Loucy (cell line): ENCODE data around the gene WDR35.
A peak's percentile ranks its signal among the peaks of the same experiment; 100 is the strongest.

Experiments used
- H2AFZ ChIP-seq: fragments of 200-600 bp; sonication (generic); 2 replicates; pipeline ENCODE4 v1.6.0; 2016; ENCODE audit warnings: antibody characterized with exemption, mild to moderate bottlenecking, low read length, moderate library complexity
- H3F3A ChIP-seq: fragments of 200-600 bp; 2 replicates; pipeline ENCODE4 v1.6.0; 2016; ENCODE audit warnings: antibody characterized with exemption, low read depth, mild to moderate bottlenecking
- H3K27me3 ChIP-seq: fragments of 200-600 bp; sonication (generic); 2 replicates; pipeline ENCODE4 v1.6.1; 2014; ENCODE audit warnings: low read length, mild to moderate bottlenecking; ENCODE audit not compliant: insufficient read depth, poor library complexity, severe bottlenecking
- H3K36me3 ChIP-seq: fragments of 200-600 bp; sonication (generic); 2 replicates; pipeline ENCODE4 v1.6.1; 2016; ENCODE audit warnings: low read length; ENCODE audit not compliant: insufficient read depth
- H3K4me1 ChIP-seq: fragments of 200-600 bp; sonication (generic); 2 replicates; pipeline ENCODE4 v1.5.1; 2014; ENCODE audit warnings: low read length, mild to moderate bottlenecking; ENCODE audit not compliant: insufficient read depth, poor library complexity, severe bottlenecking
- H3K4me2 ChIP-seq: fragments of 200-600 bp; sonication (generic); 2 replicates; pipeline ENCODE4 v1.6.0; 2014; ENCODE audit warnings: antibody characterized with exemption, low read length, low read depth, mild to moderate bottlenecking; ENCODE audit not compliant: poor library complexity, severe bottlenecking
- H3K4me3 ChIP-seq: fragments of 200-600 bp; sonication (generic); 2 replicates; pipeline ENCODE4 v1.5.1; 2014; ENCODE audit warnings: low read length, mild to moderate bottlenecking, mixed read lengths; ENCODE audit not compliant: poor library complexity, severe bottlenecking
- H3K79me2 ChIP-seq: fragments of 200-600 bp; sonication (generic); 2 replicates; pipeline ENCODE4 v1.6.1; 2014; ENCODE audit warnings: low read length; ENCODE audit not compliant: insufficient read depth
- H3K9ac ChIP-seq: fragments of 200-600 bp; sonication (generic); 2 replicates; pipeline ENCODE4 v1.6.0; 2014; ENCODE audit warnings: mild to moderate bottlenecking, low read depth, low read length, moderate library complexity; ENCODE audit not compliant: poor library complexity, severe bottlenecking
- H3K9me2 ChIP-seq: fragments of 200-600 bp; sonication (generic); replicated peaks from 2 replicates; pipeline ENCODE4 v1.6.1; 2016; ENCODE audit warnings: low read depth, low read length, mixed read lengths
- H3K9me3 ChIP-seq: fragments of 200-600 bp; sonication (generic); 2 replicates; pipeline ENCODE4 v1.6.1; 2014; ENCODE audit warnings: mild to moderate bottlenecking, antibody characterized with exemption, low read length, low read depth; ENCODE audit not compliant: insufficient read depth
- H4K20me1 ChIP-seq: fragments of 200-600 bp; sonication (generic); 2 replicates; pipeline ENCODE4 v1.6.0; 2014; ENCODE audit warnings: antibody characterized with exemption, low read length, mild to moderate bottlenecking; ENCODE audit not compliant: insufficient read depth, poor library complexity, severe bottlenecking
- EZH2phosphoT487 ChIP-seq: fragments of 200-600 bp; IDR thresholded peaks from 2 replicates; pipeline ENCODE4 v1.6.1; 2018; ENCODE audit warnings: antibody characterized with exemption, mild to moderate bottlenecking, moderate library complexity, borderline replicate concordance
- TF ChIP-seq, protein P1 (sequence below): fragments of 200-600 bp; sonication (generic); conservative IDR thresholded peaks from 2 replicates; pipeline ENCODE4 v1.5.1; 2014; ENCODE audit warnings: mild to moderate bottlenecking, antibody characterized with exemption, low read length

The WDR35 gene

DNA sequence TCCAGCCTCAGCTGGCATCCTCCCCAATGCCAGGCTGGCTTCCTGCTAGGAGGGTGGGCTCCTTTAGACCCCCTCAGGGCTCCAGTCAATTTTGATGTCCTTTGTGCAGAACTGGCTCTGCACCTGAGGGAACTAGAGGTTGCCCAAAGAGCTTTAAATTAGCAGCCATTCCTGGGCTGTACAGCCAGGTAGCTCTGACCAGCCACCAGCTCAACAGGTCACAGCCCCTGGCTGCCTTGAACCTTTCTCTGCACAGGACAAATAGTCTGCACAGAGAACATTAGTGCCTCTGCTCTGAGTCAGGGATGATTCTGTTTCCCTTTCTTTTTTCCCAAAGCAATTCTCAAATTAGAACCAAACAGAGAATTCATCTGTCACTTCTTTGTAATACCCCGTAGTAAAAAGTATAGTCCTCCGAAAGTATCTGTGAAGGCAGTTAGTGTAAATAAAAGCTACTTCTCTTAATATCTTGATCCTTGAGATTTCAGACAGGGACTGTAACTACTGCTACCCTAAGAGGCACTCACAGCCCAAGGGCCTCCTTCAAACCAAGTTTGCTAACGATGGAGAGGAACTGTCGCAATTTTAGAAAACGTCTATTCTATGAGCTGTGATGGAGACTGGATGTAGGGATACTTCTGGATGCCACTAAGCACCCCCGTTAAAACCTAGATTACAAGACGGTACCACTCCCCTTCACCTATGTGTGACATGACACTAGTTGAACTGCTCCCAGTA, 91.1 kb downstream of the WDR35 start:
- no peak overlapping the region for H2AFZ ChIP-seq
- H3F3A ChIP-seq = no peaks in the 10 kb centered on the region
- peak overlapping the region; percentile 36 for H3K9ac ChIP-seq
- peaks cover 63% of the 10 kb centered on the region for H3K4me1 ChIP-seq
- TF ChIP-seq, protein P1, sequence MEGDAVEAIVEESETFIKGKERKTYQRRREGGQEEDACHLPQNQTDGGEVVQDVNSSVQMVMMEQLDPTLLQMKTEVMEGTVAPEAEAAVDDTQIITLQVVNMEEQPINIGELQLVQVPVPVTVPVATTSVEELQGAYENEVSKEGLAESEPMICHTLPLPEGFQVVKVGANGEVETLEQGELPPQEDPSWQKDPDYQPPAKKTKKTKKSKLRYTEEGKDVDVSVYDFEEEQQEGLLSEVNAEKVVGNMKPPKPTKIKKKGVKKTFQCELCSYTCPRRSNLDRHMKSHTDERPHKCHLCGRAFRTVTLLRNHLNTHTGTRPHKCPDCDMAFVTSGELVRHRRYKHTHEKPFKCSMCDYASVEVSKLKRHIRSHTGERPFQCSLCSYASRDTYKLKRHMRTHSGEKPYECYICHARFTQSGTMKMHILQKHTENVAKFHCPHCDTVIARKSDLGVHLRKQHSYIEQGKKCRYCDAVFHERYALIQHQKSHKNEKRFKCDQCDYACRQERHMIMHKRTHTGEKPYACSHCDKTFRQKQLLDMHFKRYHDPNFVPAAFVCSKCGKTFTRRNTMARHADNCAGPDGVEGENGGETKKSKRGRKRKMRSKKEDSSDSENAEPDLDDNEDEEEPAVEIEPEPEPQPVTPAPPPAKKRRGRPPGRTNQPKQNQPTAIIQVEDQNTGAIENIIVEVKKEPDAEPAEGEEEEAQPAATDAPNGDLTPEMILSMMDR = no peak
- TF ChIP-seq EZH2phosphoT487 = no peak
- H3K9me3 ChIP-seq = no peaks in the 10 kb centered on the region
- H3K9me2 ChIP-seq = no peaks in the 10 kb centered on the region
- peak overlapping the region; percentile 55 for H3K4me3 ChIP-seq
- H3K27me3 ChIP-seq = peaks cover 13% of the 10 kb centered on the region
- peaks cover 61% of the 10 kb centered on the region for H3K79me2 ChIP-seq
- peak overlapping the region; percentile 72 for H3K4me2 ChIP-seq
- peaks cover 28% of the 10 kb centered on the region for H4K20me1 ChIP-seq
- H3K36me3 ChIP-seq = no peaks in the 10 kb centered on the region

DNA sequence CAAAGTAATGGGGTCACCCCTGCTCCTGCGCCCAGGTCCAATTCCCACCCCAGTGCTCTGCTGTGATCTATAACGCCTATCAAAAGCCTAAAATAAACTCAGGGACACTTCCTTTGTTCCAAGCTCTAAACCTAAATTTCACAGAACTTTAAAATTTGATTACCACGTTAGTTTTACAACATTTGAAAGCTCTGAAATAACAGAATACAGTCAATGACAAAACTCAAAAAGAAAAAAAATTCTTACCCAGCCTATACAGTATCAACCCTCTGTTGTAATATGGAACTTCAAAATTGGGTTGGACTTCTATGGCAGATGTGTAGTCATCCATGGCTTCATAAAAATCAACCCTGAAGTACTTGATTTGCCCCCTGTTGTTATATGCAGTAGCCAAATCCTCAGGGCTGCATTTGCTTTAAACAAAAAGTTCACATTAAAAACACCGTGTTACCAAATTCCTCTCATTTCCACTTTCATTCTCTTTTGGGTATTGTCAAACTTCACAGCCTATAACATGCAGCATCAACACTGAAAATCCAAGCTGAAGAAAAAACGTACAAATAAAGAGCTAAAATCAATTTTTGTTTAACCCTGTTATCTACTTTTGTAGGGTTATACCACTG, 92.2 kb downstream of the WDR35 start:
- peaks cover 28% of the 10 kb centered on the region for H4K20me1 ChIP-seq
- H3K9me3 ChIP-seq = no peaks in the 10 kb centered on the region
- no peak for TF ChIP-seq EZH2phosphoT487
- TF ChIP-seq, protein P1 = no peak
- peaks cover 62% of the 10 kb centered on the region for H3K4me1 ChIP-seq
- H3K36me3 ChIP-seq = no peaks in the 10 kb centered on the region
- H3K9me2 ChIP-seq = no peaks in the 10 kb centered on the region
- peak overlapping the region; percentile 72 for H3K4me2 ChIP-seq
- H2AFZ ChIP-seq = no peak overlapping the region
- no peaks in the 10 kb centered on the region for H3F3A ChIP-seq
- H3K79me2 ChIP-seq = peaks cover 61% of the 10 kb centered on the region
- peaks cover 3% of the 10 kb centered on the region for H3K27me3 ChIP-seq
- peak overlapping the region; percentile 55 for H3K4me3 ChIP-seq
- peak overlapping the region; percentile 36 for H3K9ac ChIP-seq

DNA sequence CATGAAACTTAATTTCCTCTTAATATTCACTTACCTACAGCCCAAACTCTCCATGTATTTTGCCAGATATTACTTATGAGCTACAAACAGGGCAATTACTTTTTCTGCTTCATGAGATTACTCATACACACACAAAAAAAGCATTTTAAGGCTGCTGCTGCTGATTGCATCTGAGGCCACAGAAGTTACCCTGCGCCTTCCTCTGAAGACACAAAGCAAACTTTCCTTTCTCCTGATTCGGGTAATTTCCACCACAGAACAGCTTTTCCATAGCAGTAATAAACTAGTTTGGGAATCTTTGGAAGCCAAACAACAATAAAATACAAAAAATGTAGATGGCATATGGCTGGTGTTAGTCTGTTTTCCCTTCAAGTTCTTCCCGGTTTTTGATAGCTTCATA, 94.4 kb downstream of the WDR35 start:
- Histone ChIP-seq H3F3A (no peaks in the 10 kb centered on the region), H3K4me2 (peak overlapping the region; percentile 72), H3K79me2 (peaks cover 53% of the 10 kb centered on the region), H4K20me1 (peaks cover 25% of the 10 kb centered on the region), H3K4me1 (peaks cover 52% of the 10 kb centered on the region), H3K27me3 (no peaks in the 10 kb centered on the region), H3K9ac (peak overlapping the region; percentile 50), H3K36me3 (no peaks in the 10 kb centered on the region), H3K9me3 (no peaks in the 10 kb centered on the region), H3K4me3 (peak overlapping the region; percentile 51), H2AFZ (no peak overlapping the region), H3K9me2 (no peaks in the 10 kb centered on the region)
- TF ChIP-seq, protein P1 = no peak
- no peak for TF ChIP-seq EZH2phosphoT487
